ENCODE results near the gene TK1.

TK1 gene

GRCh38 chr17:78134899-78135385, 51.9 kb downstream of the TK1 start:
- no peak for TF ChIP-seq CTCF (IDR thresholded peaks at IDR 0.05)
- DNase-seq: no peak
- Mint-ChIP-seq H3K4me3 (no peak overlapping the region), H3K27ac (no peak overlapping the region), H3K9me3 (no peaks in the 10 kb centered on the region), H3K36me3 (ENCODE audit: low read depth) (no peaks in the 10 kb centered on the region), H3K4me1 (peaks cover 21% of the 10 kb centered on the region), H3K27me3 (ENCODE audit: low read depth, poor library complexity) (peaks cover 33% of the 10 kb centered on the region)

GRCh38 chr17:78133971-78134898, 52.6 kb downstream of the TK1 start:
- H3K4me3 Mint-ChIP-seq: no peak overlapping the region
- peak; percentile 53 for DNase-seq
- no peak overlapping the region for H3K27ac Mint-ChIP-seq
- no peaks in the 10 kb centered on the region for H3K9me3 Mint-ChIP-seq
- H3K27me3 Mint-ChIP-seq (ENCODE audit: low read depth, poor library complexity): peaks cover 32% of the 10 kb centered on the region
- peaks cover 27% of the 10 kb centered on the region for H3K4me1 Mint-ChIP-seq
- no peaks in the 10 kb centered on the region for H3K36me3 Mint-ChIP-seq (ENCODE audit: low read depth)
- peak; percentile 37 for TF ChIP-seq CTCF (IDR thresholded peaks at IDR 0.05)

GRCh38 chr17:78133179-78133951, 53.5 kb downstream of the TK1 start:
- no peaks in the 10 kb centered on the region for H3K9me3 Mint-ChIP-seq
- no peaks in the 10 kb centered on the region for H3K36me3 Mint-ChIP-seq (ENCODE audit: low read depth)
- TF ChIP-seq CTCF (IDR thresholded peaks at IDR 0.05): no peak
- no peak overlapping the region for H3K4me3 Mint-ChIP-seq
- H3K27ac Mint-ChIP-seq: no peak overlapping the region
- peaks cover 32% of the 10 kb centered on the region for H3K27me3 Mint-ChIP-seq (ENCODE audit: low read depth, poor library complexity)
- no peak for DNase-seq
- peaks cover 28% of the 10 kb centered on the region for H3K4me1 Mint-ChIP-seq

GRCh38 chr17:78132767-78133178, 54.1 kb downstream of the TK1 start:
- H3K27me3 Mint-ChIP-seq (ENCODE audit: low read depth, poor library complexity): peaks cover 32% of the 10 kb centered on the region

GRCh38 chr17:78132084-78132676, 54.7 kb downstream of the TK1 start:
- H3K36me3 Mint-ChIP-seq (ENCODE audit: low read depth): no peaks in the 10 kb centered on the region
- H3K4me1 Mint-ChIP-seq: peaks cover 31% of the 10 kb centered on the region
- DNase-seq: peak; percentile 43
- H3K27ac Mint-ChIP-seq: no peak overlapping the region
- peaks cover 32% of the 10 kb centered on the region for H3K27me3 Mint-ChIP-seq (ENCODE audit: low read depth, poor library complexity)
- no peaks in the 10 kb centered on the region for H3K9me3 Mint-ChIP-seq
- no peak for TF ChIP-seq CTCF (IDR thresholded peaks at IDR 0.05)
- H3K4me3 Mint-ChIP-seq: peak overlapping the region; percentile 66

More at GRCh38 chr17:78132767-78133178, 54.1 kb downstream of the TK1 start:
- Mint-ChIP-seq H3K36me3 (ENCODE audit: low read depth) (no peaks in the 10 kb centered on the region), H3K27ac (no peak overlapping the region), H3K4me3 (no peak overlapping the region), H3K4me1 (peaks cover 28% of the 10 kb centered on the region), H3K9me3 (no peaks in the 10 kb centered on the region)
- no peak for TF ChIP-seq CTCF (IDR thresholded peaks at IDR 0.05)
- no peak for DNase-seq
